ENCODE results near the gene MCF2L2. TPM values are rescaled to one million over a fixed set of nuclear protein-coding genes. Genes with fewer than 3 reads are reported as not detected.

Gene MCF2L2
- total and polyA plus RNA-seq, 2 of the 13 experiments (the other 11 are each of a cell fraction or from before 2014, with no cell fraction given), result not detected

- WGBS (ENCODE audit: low lambda C conversion rate), result 12% methylated on average over 4 of the region's 4 CpGs
- TF ChIP-seq ZNF784 (CRISPR knock-in tag; IDR thresholded peaks at IDR 0.05; ENCODE audit: borderline replicate concordance) (no peak), ZNF34 (CRISPR knock-in tag; IDR thresholded peaks at IDR 0.05; ENCODE audit: borderline replicate concordance) (no peak), NCOA5 (CRISPR knock-in tag; IDR thresholded peaks at IDR 0.05) (no peak), REXO4 (CRISPR knock-in tag; IDR thresholded peaks at IDR 0.05; ENCODE audit: borderline replicate concordance) (no peak), ZNF616 (CRISPR knock-in tag; IDR thresholded peaks at IDR 0.05; ENCODE audit: low read depth) (no peak)
- no peaks in the 10 kb centered on the region for H4K20me1 ChIP-seq (ENCODE audit: insufficient read depth, low read length)
- BruUV-seq (replicated peaks), result no TSS peak
- peaks cover 0 to 20% of the 10 kb centered on the region in 2 experiments; a peak in 1 of 5 replicates for H3K27me3 ChIP-seq (ENCODE audit: control insufficient read depth in 1 of 2, insufficient read depth in 2 of 2, low read length in 2 of 2)
- FAIRE-seq (no peak), DNase-seq (ENCODE audit: low spot score) (no peak), ATAC-seq (no peak)
- no peaks in the 10 kb centered on the region for H3K4me1 ChIP-seq (ENCODE audit: insufficient read depth, low read length)
- CTCF ChIA-PET (ENCODE audit: low intra/inter-chr PET ratio, low total read pairs), result no interaction called here
- H3K27ac ChIP-seq (ENCODE audit: extremely low read length, insufficient read depth, low read length), result no peak overlapping the region
- no peak overlapping the region for H3K4me3 ChIP-seq (replicated peaks in 1 of 3; ENCODE audit: insufficient read depth in 1 of 3, low read depth in 2 of 3, low read length in 3 of 3)
- no peaks in the 10 kb centered on the region for H3K36me3 ChIP-seq (replicated peaks in 1 of 2; ENCODE audit: control insufficient read depth in 1 of 2, insufficient read depth in 2 of 2, low read length in 2 of 2)
- H3K9ac ChIP-seq (ENCODE audit: insufficient read depth, low read depth, low read length), result no peak overlapping the region
- POLR2A ChIA-PET, result no interaction called here
- H3K4me2 ChIP-seq (ENCODE audit: low read depth, low read length), result no peak overlapping the region
- H2AFZ ChIP-seq (ENCODE audit: low read length), result no peak overlapping the region
- intact Hi-C loops (cut with micrococcal nuclease; ENCODE audit: unreplicated experiment) (no loop called here), in situ Hi-C loops (cut with HindIII; ENCODE audit: extremely low pct_ligation_motif_present, low pct_unique_long_range_greater_than_20kb) (no loop called here)
- peaks cover 16% of the 10 kb centered on the region for H3K9me3 ChIP-seq (ENCODE audit: low read length)
- H3K79me2 ChIP-seq (ENCODE audit: insufficient read depth, low read length), result no peaks in the 10 kb centered on the region
Measured at GRCh38 chr3:183131186-183131725, 297.2 kb downstream of the MCF2L2 start.

- ChIA-PET CTCF (ENCODE audit: low intra/inter-chr PET ratio, low total read pairs) (no interaction called here), POLR2A (no interaction called here)
- H4K20me1 ChIP-seq (ENCODE audit: insufficient read depth, low read length), result no peaks in the 10 kb centered on the region
- H3K9ac ChIP-seq (ENCODE audit: insufficient read depth, low read depth, low read length), result no peak overlapping the region
- FAIRE-seq (no peak), ATAC-seq (no peak), DNase-seq (ENCODE audit: low spot score) (no peak)
- no peak overlapping the region for H3K4me2 ChIP-seq (ENCODE audit: low read depth, low read length)
- in situ Hi-C loops (cut with HindIII; ENCODE audit: extremely low pct_ligation_motif_present, low pct_unique_long_range_greater_than_20kb), result no loop called here
- H3K27ac ChIP-seq (ENCODE audit: extremely low read length, insufficient read depth, low read length), result no peak overlapping the region
- H3K4me1 ChIP-seq (ENCODE audit: insufficient read depth, low read length), result no peaks in the 10 kb centered on the region
- 3% methylated on average over 1 of the region's 1 CpG for WGBS (ENCODE audit: low lambda C conversion rate)
- H3K36me3 ChIP-seq (replicated peaks in 1 of 2; ENCODE audit: control insufficient read depth in 1 of 2, insufficient read depth in 2 of 2, low read length in 2 of 2), result no peaks in the 10 kb centered on the region
- no TSS peak for BruUV-seq (replicated peaks)
- H3K9me3 ChIP-seq (ENCODE audit: low read length), result peaks cover 16% of the 10 kb centered on the region
- TF ChIP-seq CCDC6 (CRISPR knock-in tag; IDR thresholded peaks at IDR 0.05), result no peak
- TF ChIP-seq ZNF678 (CRISPR knock-in tag; IDR thresholded peaks at IDR 0.05), result no peak
- no peak for TF ChIP-seq ZNF687 (CRISPR knock-in tag; IDR thresholded peaks at IDR 0.05)
- no peak for TF ChIP-seq CENPX (CRISPR knock-in tag; IDR thresholded peaks at IDR 0.05)
- no peak for TF ChIP-seq PHF8 (CRISPR knock-in tag; IDR thresholded peaks at IDR 0.05)
- no peak for TF ChIP-seq ARNTL (CRISPR knock-in tag; IDR thresholded peaks at IDR 0.05)
- TF ChIP-seq ZNF766 (CRISPR knock-in tag; IDR thresholded peaks at IDR 0.05; ENCODE audit: borderline replicate concordance), result no peak
- no peaks in the 10 kb centered on the region for H3K79me2 ChIP-seq (ENCODE audit: insufficient read depth, low read length)
- 0 out of 5 replicates have a peak, but pooled peaks cover 0 to 11% of the 10 kb centered on the region in 2 experiments for H3K27me3 ChIP-seq (ENCODE audit: control insufficient read depth in 1 of 2, insufficient read depth in 2 of 2, low read length in 2 of 2)
- intact Hi-C loops (cut with micrococcal nuclease; ENCODE audit: unreplicated experiment), result no loop called here
- H2AFZ ChIP-seq (ENCODE audit: low read length), result no peak overlapping the region
- no peak overlapping the region for H3K4me3 ChIP-seq (replicated peaks in 1 of 3; ENCODE audit: insufficient read depth in 1 of 3, low read depth in 2 of 3, low read length in 3 of 3)
Measured at GRCh38 chr3:183129243-183129642, 299.2 kb downstream of the MCF2L2 start.

Measured in HepG2 (cell line).